GM18517 (cell line): Measurements from ENCODE around the gene NUCKS1.

Source experiments
- ATAC-seq: cut with Tn5 transposase; IDR thresholded peaks from one replicate; pipeline ENCODE4 v1.9.1; 2021; ENCODE audit warnings: mild to moderate bottlenecking, moderate library complexity; ENCODE audit not compliant: unreplicated experiment

The NUCKS1 gene

DNA sequence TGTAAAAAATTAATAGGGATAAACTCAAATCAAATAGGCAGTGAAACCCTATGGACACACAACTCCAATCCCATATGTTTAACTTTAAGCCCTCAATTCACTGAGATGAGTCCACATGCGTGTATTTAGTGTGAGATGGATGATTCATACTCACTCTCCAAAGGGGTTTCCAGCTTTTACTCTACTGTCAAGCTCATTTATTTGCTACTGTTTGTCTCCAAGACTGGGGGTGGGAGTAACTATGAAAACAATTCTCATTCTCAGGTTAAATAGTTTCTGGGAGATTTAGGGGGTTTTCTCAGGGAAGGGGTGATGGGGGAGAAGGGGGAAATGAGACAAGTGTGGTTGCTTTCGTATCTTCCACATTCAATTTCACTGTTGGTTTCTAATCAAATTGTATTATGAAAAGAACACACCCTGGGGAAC is 22.6 kb upstream of the NUCKS1 start:
- ATAC-seq = no peak

DNA sequence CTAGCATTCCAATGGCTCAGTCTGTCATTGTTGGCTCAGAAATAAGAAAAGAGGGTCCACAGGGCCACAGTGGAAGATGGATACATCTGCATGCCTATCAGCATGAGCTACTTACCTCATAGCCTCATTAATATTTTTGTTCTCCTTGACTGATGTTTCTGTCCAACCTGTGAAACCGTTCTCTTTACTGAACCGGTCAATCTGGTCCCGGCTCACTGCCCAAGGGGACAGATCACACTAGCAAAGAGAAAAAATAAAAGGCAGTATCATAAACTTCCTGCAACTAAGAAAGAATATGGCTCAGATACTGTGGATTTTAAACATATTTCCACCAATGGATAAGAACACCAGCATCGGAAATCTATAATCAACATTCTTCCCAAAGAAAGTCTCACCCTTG is 20.6 kb upstream of the NUCKS1 start:
- ATAC-seq = no peak

DNA sequence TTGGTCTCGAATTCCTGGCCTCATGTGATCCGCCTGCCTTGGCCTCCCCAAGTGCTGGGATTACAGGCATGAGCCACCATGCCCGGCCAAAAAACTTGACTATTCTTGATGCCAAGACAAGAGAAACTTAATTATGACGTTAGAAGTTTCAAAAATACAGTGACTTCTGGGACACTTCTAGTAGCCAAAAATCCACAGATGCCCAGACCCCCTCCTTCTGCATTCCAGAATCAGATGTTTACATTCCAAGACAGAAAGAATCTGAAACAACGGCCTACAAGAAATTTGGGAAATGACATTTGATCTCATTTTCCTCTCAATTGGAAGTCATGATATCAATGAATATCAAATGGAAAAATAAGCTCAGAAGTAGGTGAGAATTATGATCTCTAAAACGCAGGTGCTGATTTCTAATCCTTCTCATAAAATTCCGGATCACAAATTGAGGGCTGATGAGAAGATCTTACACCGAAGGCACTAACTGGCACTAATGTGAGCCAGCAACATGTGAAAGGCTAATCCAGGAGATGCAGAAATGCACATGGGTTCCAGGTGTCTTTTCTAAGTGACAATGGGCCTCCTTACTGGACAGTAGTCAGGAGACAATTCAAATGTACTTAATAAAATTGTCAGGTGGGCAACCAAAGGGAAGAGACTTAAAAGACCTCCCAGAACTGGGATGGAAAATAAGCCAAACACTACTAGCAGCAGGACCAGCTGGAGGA is 19.8 kb upstream of the NUCKS1 start:
- ATAC-seq = no peak

DNA sequence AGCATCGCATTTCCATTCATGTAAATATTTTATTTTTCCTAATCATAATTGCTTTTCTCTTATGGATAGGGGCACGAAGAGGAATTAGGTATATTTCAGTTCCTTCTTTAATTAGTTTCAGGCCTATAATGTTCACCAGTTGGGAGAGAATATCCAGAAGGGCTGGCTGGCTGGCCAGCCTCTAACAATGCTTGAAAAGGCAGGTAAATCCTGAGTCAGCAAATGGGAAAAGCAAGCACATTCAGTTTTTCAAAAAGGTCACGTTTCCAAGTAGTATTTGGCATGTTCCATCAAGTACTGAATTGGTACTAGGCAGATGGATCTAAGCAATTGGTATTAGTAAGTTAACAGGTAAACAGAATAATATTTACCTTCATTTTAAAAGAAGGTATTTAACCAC is 17.3 kb upstream of the NUCKS1 start:
- ATAC-seq = no peak

DNA sequence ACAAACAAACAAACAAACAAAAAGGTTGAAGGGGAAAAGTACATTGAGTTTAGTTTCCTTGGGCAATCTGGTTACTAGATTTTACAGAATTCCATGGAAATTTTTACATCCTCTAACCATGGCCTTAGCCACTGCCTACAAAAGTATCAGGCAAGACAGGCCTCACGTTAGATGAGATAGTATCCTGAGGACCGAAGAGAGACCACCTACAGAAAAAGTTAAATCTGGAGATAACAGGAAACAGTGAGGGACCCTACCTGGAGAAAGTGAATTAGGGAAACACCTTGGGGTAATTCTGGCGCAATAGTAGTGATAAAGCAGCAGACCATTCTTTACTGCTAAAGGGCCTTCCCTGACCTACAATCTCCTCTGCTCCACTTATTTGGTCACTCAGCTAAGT is 16.6 kb upstream of the NUCKS1 start:
- no peak for ATAC-seq

DNA sequence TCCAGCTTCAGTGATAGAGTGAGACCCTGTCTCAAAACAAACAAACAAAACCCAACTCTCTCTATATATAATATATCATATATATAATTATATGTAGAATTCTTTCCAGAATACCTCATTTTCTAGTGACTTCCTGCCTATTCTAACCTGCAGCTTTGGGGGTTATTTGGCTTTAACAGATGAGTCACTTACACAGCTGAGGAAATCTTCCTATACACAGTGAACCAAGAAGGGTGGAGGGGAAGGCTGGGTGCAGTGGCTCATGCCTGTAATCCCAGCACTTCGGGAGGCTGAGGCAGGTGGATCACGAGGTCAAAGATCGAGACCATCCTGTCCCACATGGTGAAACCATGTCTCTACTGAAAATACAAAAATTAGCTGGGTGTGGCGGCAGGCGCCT is 16.1 kb upstream of the NUCKS1 start:
- no peak for ATAC-seq

DNA sequence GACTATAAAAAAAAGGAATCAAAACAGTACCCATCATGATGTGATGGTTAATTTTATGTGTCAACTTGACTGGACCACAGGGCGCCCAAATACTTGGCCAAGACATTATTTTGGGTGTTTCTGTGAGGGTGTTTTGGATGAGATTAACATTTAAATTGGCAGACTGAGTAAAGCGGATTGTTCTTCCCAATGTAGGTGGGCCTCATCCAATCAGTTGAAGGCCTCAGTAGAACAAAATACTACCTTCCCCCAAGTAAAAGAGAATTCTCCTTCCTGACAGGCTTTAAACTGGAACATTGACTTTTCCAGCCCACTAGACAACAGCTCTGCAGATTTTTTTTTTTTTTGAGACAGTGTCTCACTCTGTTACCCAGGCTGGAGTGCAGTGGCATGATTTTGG is 14.6 kb upstream of the NUCKS1 start:
- no peak for ATAC-seq

DNA sequence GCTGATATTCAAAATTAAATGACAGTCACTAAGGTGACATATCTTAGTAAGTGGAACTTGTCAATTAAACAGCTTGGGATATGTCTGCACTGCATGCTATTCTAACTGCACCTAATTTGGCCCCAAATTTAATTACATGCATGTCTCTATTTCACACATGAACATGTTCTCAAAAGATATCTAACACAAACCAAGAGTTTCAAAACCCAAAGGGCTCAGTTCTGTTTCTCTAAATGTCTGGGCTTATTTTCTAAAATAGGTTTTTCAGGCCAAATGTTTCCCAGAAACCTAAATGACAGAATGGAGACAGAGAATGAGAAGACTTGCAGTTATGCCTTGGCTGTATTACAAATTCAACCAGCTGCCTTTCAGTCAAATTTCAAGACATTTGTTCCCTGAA is 14.0 kb upstream of the NUCKS1 start:
- ATAC-seq = no peak

DNA sequence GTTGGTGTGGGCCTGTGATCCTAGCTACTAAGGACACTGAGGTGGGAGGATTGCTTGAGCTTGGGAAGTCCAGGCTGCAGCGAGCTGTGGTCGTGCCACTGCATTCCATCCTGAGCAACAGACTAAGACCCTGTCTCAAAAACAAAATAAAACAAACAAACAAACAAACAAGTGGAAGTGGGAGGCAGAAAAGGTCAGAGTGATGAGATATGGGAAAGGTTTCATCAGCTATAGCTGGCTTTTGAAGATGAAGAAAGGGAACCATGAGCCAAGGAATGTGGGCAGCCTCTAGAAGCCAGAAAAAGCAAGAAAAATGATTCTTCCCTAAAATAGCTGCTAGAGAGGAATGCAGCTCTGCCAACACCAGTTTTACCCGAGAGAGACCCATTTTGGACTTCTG is 10.6 kb upstream of the NUCKS1 start:
- no peak for ATAC-seq

DNA sequence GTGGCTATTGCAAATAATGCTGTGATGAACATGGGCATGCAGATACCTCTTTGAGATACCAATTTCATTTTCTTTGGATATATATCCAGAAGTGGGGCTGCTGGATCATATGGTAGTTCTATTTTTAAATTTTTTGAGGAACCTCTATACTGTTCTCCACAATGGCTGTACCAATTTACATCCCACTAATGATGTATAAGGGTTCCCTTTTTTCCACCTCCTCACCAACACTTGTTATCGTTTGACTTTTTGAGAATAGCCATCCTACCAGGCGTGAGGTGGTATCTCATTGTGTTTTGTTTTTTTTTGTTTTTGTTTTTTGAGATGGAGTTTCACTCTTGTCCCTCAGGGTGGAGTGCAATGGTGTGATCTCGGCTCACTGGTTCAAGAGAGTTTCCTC is 6.6 kb upstream of the NUCKS1 start:
- no peak for ATAC-seq

DNA sequence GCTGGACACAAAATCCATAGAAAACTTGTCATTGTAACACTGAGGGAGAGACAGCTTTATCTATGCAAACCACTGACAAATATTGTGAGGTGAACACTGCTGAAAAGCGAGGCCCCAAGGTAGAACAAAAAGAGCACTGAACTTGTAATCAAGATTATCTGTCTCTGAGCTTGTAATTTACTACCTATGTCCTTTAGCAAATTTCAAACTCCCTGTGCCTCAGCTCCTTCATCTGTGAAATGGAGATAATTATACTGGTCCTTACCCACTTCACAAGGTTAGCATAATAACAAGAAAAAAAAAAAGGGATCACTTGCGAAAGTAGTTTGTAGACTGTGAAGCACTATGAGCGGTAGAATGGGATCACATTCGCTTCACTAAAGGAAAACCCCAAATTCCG is 4.9 kb upstream of the NUCKS1 start:
- ATAC-seq = no peak

DNA sequence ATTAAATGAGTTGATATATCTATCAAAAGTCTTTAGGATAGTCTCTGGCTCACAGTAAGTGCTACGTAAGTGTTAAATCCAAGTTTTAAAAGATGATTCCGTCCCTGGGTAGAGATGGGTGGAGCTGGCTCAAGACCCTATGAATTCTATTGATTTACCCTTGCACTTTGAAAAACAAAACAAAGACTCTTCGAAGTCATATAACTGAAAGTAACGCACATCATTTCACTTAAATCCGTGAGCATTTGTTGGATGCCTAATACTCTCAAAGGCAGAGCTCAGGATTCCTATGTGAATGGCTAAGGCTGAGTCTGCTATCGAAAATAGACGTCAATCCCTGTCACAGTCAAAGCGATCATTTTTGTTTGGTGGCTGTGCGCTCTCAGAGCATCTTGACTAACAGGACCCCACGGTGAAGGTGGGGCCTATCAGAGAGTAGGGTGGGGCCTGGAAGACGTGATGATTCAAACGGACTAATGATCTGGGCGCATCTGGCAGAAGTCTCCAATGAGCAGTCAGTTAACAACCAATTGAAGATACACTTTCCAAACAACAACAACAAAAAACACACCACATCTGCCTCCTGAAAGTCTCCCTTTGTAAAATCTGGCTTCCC is 1.2 kb upstream of the NUCKS1 start:
- no peak for ATAC-seq

DNA sequence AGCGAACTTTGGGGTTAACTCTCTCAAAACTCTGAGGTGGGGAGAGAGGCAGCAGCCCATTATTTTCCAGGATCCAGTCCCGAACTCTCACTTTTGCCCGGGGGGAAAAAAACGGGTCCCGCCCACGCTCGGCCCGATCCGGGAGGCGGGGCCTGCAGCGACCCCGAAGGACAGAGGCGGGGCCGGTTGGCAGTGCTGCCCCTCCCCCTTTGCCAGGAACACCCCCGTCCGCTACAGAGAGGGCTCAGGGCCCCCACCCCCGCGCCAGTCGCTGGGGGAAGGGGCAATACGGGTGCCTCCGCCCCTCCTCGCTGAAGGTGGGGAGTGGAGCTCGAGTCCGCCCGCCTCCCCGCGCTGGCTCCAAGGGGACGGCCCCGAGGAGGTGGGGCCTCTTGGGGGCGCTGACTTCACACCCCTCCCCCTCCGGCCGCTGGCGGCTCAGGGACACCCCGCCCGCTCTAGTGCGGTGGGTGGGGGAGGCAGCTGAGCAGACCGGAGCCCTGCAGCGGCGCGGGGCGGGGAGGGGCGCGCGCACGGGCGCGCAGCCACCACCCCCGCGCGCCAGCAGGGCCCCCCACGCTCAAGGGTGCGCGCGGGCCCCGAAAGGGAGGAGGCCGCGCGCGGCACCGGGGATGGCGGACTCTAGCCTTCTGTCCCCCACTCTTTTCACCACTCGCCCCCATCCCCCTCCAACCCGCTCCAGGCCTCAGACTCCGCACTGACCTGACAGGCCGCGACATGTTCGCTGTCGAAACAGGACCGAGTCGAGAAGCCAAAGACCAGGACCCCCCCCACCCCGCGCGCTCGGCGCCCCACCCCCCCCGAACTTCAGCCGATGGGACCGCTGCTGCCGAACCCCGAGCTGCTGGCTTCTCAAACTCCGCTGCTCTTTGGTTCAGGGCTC is 496 bp downstream of the NUCKS1 start:
- peak; percentile 58 for ATAC-seq

DNA sequence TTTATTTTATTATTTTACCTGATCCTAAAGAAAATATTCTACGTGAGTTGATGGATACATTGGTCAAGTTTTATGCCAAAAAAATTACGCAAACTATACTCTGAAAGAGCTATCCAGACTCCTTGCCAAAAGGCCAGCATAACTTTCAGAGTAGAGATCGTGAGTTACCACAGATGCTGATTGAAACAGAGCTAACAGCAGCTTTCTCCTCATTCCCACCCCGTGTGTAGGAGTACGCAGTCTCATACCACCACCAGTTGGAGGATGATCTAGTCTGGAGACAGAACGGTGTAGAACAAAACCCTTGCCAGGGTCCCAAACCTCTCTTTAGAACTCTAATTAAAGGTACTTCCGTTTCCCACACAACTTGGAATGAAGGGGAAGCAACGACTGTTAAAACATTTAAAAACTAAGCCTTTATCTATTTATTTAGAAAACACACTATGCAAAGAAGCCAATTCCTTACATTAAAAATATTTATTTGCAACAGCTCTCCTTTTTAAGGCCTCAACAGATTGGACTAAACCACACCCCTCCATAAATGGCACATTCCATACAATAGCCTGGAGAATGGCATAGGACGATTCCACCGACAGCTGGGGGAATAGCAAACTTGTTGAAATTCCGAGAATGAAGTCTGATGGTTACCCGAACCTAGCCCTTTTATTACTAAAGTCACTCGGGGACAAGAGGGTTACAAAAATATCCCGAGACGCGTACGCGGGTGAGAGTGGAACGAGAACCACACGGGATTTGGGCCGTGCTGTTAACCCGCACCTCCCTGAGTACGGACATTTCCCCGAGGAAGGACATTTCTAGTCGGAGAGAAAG is 1.4 kb downstream of the NUCKS1 start:
- peak; percentile 17 for ATAC-seq

DNA sequence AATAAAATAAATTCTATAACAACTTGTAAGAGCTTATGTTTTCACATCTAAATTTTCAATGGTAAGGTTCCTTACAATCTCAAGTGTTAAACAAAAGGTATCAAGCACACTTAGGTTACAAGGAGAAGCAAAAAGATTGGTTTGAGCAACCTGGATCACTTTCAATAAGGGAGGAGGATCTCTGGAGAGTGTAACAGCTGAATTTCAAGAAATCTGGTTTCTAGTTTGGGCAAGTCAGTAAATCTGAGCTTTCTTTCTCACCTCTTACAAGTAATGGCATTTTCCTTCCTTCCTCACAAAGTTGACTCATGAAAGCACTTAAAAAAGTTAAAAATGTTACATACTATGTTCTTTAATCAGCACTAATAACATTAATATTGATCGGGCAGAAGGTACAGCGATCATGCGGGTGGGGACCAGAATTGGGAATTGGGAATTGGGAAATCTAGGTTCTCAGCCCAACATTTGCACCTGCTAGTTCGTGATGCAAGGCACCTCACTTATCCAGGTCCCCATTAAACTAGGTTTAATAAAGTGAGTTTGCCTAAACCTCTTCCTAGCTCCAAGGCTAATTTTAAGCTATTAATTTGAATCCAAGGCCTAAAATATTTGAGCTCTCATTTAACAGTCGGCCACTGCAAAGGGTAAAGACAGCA is 3.1 kb downstream of the NUCKS1 start:
- no peak for ATAC-seq

DNA sequence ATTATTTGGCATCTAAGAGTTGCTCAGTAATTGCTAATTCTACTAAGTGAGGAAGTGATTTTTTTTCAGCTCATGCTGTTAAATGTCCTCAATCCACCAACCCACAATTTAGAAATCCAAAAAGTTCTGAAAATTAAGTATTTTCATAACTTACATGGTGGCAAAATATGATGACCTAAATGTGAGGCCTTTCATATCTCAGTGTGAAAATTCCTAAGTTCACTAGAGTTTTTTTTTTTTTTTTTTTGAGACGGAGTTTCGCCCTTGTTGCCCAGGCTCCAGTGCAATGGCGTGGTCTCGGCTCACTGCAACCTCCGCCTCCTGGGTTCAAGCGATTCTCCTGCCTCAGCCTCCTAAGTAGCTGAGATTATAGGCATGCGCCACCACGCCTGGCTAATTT is 5.6 kb downstream of the NUCKS1 start:
- no peak for ATAC-seq

DNA sequence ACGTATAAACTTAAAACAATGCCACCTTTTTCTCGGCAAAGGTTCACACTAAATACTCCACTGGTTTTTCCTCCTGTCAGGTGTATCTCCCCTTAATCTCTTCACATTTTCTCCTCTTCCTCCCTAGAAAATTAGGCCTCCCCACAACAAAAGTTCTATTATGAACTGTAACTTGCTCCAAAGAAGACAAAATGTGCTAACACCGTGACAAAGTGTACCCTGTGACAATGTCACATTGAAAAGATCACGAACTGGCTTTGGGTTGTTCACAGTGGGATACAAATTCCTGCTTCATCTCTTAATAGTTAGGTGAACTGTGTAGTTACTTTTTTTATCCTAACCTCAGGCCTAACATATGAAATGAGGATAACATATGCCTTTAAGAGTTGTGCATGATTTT is 6.0 kb downstream of the NUCKS1 start:
- no peak for ATAC-seq

DNA sequence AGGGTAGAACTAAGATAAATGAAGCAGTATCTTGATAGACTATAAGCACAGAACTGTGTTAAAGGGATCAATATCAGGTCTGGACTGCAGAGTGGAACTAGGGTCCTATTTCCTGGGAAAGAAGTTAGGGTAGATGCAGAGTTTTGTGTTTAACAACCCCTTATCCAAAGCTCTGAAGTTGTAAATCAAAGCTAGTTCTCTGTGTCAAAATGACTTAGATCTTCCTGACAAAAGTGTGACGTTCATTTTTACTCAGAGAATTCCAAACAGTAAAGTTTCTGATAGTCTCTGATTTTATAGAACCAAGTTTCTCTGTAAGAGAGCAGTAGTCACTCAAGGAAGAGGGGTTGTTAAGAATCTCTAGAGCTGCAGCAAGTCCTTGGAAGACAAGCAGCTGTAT is 8.3 kb downstream of the NUCKS1 start:
- ATAC-seq = no peak

DNA sequence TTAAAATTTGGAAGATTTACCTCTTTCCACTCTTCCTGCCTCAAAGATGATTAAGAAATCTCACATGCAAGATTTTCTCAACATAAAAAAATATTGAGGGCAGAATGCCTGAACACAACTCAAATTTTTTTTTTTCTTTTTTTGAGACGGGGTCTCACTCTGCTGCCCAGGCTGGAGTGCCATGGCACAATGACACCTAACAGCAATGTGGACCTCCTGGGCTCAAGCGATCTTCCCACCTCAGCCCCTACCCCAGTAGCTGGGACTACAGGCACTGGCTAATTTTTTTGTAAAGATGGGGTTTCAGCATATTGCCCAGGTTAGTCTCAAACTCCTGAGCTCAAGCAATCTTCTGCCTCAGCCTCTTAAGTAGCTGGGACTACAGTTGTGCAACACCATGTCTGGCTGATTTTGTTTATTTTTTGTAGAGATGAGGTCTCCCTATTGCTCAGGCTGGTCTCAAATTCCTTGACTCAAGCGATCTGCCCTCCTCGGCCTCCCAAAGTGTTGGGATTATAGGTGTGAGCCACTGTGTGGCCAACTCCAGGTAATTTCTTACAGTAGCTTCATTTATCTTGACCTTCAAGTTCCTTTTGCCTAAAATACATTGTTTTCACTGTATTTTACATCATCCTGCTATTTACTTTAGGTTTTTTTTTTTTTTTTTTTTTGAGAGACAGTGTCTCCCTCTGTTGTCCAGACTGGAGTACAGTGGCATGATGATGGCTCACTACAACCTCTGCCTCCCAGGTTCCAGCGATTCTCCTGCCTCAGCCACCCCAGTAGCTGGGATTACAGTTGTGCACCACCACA is 10.4 kb downstream of the NUCKS1 start:
- no peak for ATAC-seq

DNA sequence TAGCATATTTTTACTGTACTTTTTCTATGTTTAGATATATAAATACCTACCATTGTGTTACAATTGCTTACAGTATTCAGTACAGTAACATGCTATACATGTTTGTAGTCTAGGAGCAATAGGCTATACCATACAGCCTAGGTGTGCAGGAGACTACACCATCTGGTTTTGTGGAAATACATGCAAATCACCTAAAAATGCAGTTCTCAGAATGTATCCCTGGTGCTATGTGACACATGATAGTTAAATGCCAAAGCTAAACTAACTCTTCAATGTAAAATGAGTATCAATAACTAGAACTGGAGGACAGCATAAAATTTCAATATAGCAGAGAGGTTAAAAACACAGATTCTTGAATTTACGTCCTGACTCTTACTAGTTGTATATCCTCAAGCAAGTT is 14.8 kb downstream of the NUCKS1 start:
- ATAC-seq = no peak
